CD14-positive monocyte (primary cell): ENCODE data around the gene EYS. TPM values are rescaled to one million over a fixed set of nuclear protein-coding genes. Genes with fewer than 3 reads are reported as not detected.

ENCODE experiments used
- DNase-seq, 3 donors: peaks; one replicate each; pipeline ENCODE4 v3.0.0-alpha.2; 2011 to 2022
- H2AFZ ChIP-seq: 2 replicates; pipeline ENCODE4 v1.6.0; 2012; ENCODE audit warnings: mild to moderate bottlenecking, low read depth, low read length, inconsistent platforms; ENCODE audit not compliant: insufficient read depth, poor library complexity, severe bottlenecking
- H3K27ac ChIP-seq, 2 donors: 1 replicate in 1 of 2; 2 replicates in 1 of 2; pipeline ENCODE4 v1.5.1; 2012 to 2013; ENCODE audit warnings: low read length in 2 of 2, control low read depth in 1 of 2, inconsistent platforms in 1 of 2, low read depth in 1 of 2, mild to moderate bottlenecking in 1 of 2
- H3K27me3 ChIP-seq, 2 donors: one replicate each; pipeline versions ENCODE4 v1.6.0 to v1.6.1; 2011 to 2013; ENCODE audit warnings: low read length in 2 of 2; ENCODE audit not compliant: control insufficient read depth in 2 of 2, insufficient read depth in 2 of 2
- H3K36me3 ChIP-seq, 2 donors: replicated peaks in 1 of 2; 1 replicate in 1 of 2; 2 replicates in 1 of 2; pipeline versions ENCODE4 v1.5.1 to v1.6.1; 2012 to 2013; ENCODE audit warnings: low read length in 2 of 2, control low read depth in 1 of 2, inconsistent platforms in 1 of 2, mild to moderate bottlenecking in 1 of 2; ENCODE audit not compliant: insufficient read depth in 2 of 2, control insufficient read depth in 1 of 2
- H3K4me1 ChIP-seq, 2 donors: 1 replicate in 1 of 2; 2 replicates in 1 of 2; pipeline versions ENCODE4 v1.5.1 to v1.6.1; 2012 to 2013; ENCODE audit warnings: low read length in 2 of 2, control low read depth in 1 of 2, inconsistent platforms in 1 of 2, mild to moderate bottlenecking in 1 of 2, moderate library complexity in 1 of 2; ENCODE audit not compliant: insufficient read depth in 2 of 2, control insufficient read depth in 1 of 2
- H3K4me2 ChIP-seq: replicated peaks from 2 replicates; pipeline ENCODE3; 2012; ENCODE audit warnings: low read length, moderate library complexity, mild to moderate bottlenecking; ENCODE audit not compliant: poor library complexity, severe bottlenecking; ENCODE audit errors: extremely low read depth
- H3K4me3 ChIP-seq, 3 experiments: fragments of 200-600 bp in 1 of 3; sonication (generic) in 1 of 3; replicated peaks in 1 of 3; 1 replicate in 2 of 3; 2 replicates in 1 of 3; pipeline ENCODE4 v1.5.1; 2011 to 2013; ENCODE audit warnings: low read length in 3 of 3, mild to moderate bottlenecking in 3 of 3, control low read depth in 2 of 3, low read depth in 2 of 3, inconsistent platforms in 1 of 3, moderate library complexity in 1 of 3
- H3K79me2 ChIP-seq: 2 replicates; pipeline ENCODE4 v1.6.0; 2012; ENCODE audit warnings: mild to moderate bottlenecking, control low read depth, inconsistent platforms, low read length, moderate library complexity; ENCODE audit not compliant: insufficient read depth
- H3K9ac ChIP-seq: 2 replicates; pipeline ENCODE4 v1.6.0; 2017; ENCODE audit warnings: low read length, mild to moderate bottlenecking; ENCODE audit not compliant: insufficient read depth, poor library complexity, severe bottlenecking
- H3K9me3 ChIP-seq, 2 donors: replicated peaks in 1 of 2; 1 replicate in 1 of 2; 2 replicates in 1 of 2; pipeline versions ENCODE4 v1.5.1 to v1.6.1; 2012 to 2013; ENCODE audit warnings: low read length in 2 of 2, control low read depth in 1 of 2; ENCODE audit not compliant: control insufficient read depth in 1 of 2, insufficient read depth in 1 of 2
- H4K20me1 ChIP-seq: 2 replicates; pipeline ENCODE4 v1.6.0; 2012; ENCODE audit warnings: mild to moderate bottlenecking, low read length, control low read depth, moderate library complexity; ENCODE audit not compliant: insufficient read depth
- H3K27ac Mint-ChIP-seq, 7 donors: one replicate each; pipeline ENCODE4 v1.8.0; 2020; ENCODE audit warnings: mild to moderate bottlenecking in 7 of 7, mixed read lengths in 7 of 7, moderate library complexity in 6 of 7, inconsistent platforms in 2 of 7
- H3K27me3 Mint-ChIP-seq, 3 donors: one replicate each; pipeline ENCODE4 v1.8.0; 2021 to 2022; ENCODE audit warnings: low read depth in 3 of 3, mild to moderate bottlenecking in 3 of 3, mixed read lengths in 3 of 3, moderate library complexity in 3 of 3, inconsistent platforms in 1 of 3
- H3K36me3 Mint-ChIP-seq, 2 donors: one replicate each; pipeline ENCODE4 v1.8.0; 2020; ENCODE audit warnings: mixed read lengths in 2 of 2, inconsistent platforms in 1 of 2, mild to moderate bottlenecking in 1 of 2
- H3K4me1 Mint-ChIP-seq: one replicate; pipeline ENCODE4 v1.8.0; 2020; ENCODE audit warnings: mild to moderate bottlenecking, mixed read lengths
- H3K4me3 Mint-ChIP-seq, 2 donors: one replicate each; pipeline ENCODE4 v1.8.0; 2020; ENCODE audit warnings: mild to moderate bottlenecking in 2 of 2, mixed read lengths in 2 of 2, moderate library complexity in 1 of 2
- H3K9me3 Mint-ChIP-seq, 7 donors: one replicate each; pipeline ENCODE4 v1.8.0; 2020 to 2022; ENCODE audit warnings: mixed read lengths in 7 of 7, mild to moderate bottlenecking in 6 of 7, moderate library complexity in 6 of 7, inconsistent platforms in 2 of 7
- WGBS: methylation state at CpG from one replicate; pipeline ENCODE4 v1.1.5; 2013; ENCODE audit warnings: missing lambda C conversion rate; ENCODE audit not compliant: insufficient coverage; 5-methylcytosine and 5-hydroxymethylcytosine counted together
- intact Hi-C, 2 donors: fragments of 100-400 bp; cut with micrococcal nuclease; formaldehyde crosslinking; loops; one replicate each; pipeline versions ENCODE4 v1.15.0 to v1.15.1; 2023
- polyA plus RNA-seq, 3 donors: library from polyadenylated mRNA; depleted of rRNA in 1 of 3; unstranded in 2 of 3; stranded (reverse) in 1 of 3; fragments of 300-500 nt in 2 of 3; fragments of >200 nt in 1 of 3; fragmentation: Illumina TruSeq in 2 of 3; gene quantifications; 1 replicate in 2 of 3; 2 replicates in 1 of 3; pipeline ENCODE4 v1.2.3, GENCODE V29; 2012 to 2021
- TF ChIP-seq, protein P1 (sequence below): fragments of 200-600 bp; IDR thresholded peaks from one replicate; pipeline ENCODE4 v1.8.0; 2022; ENCODE audit warnings: antibody characterized with exemption, mild to moderate bottlenecking

EYS gene
- polyA plus RNA-seq, 3 donors = 0.01 to 0.03 TPM; not detected in 1

DNA sequence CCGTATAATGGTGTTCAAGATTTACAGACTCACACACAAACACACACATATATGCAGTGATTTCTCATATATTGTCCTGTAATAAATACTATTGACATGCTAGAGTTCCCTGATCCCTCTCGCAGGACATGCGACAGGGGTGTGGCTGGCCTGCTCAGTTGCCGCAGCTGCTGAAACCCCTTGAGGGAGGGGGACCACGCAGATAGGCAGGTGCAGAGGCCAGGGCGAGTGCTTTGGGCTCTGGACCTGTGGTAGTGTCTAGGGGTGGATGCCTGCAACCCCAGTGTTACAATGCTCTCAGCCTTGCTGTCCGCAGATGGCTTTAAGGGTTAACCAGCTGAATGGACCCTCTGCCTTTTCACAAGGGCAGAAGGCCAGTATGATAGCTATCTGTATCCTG lies 706.2 kb downstream of the EYS start:
- Mint-ChIP-seq H3K27me3 (peaks cover 0 to 1% (median 0%) of the 10 kb centered on the region in 3 donors), H3K4me1 (no peaks in the 10 kb centered on the region), H3K27ac (no peak overlapping the region), H3K4me3 (no peak overlapping the region), H3K36me3 (no peaks in the 10 kb centered on the region), H3K9me3 (peaks cover 4 to 23% (median 11%) of the 10 kb centered on the region in 7 donors)
- Histone ChIP-seq H3K27ac (no peak overlapping the region), H2AFZ (no peak overlapping the region), H3K9ac (no peak overlapping the region), H3K4me3 (no peak overlapping the region), H4K20me1 (no peaks in the 10 kb centered on the region), H3K27me3 (no peaks in the 10 kb centered on the region), H3K9me3 (peaks cover 9 to 13% of the 10 kb centered on the region in 2 donors), H3K4me1 (no peaks in the 10 kb centered on the region), H3K36me3 (no peaks in the 10 kb centered on the region), H3K79me2 (no peaks in the 10 kb centered on the region), H3K4me2 (no peak overlapping the region)
- 96% methylated on average over 5 of the region's 7 CpGs for WGBS
- no peak for DNase-seq
- TF ChIP-seq, protein P1, sequence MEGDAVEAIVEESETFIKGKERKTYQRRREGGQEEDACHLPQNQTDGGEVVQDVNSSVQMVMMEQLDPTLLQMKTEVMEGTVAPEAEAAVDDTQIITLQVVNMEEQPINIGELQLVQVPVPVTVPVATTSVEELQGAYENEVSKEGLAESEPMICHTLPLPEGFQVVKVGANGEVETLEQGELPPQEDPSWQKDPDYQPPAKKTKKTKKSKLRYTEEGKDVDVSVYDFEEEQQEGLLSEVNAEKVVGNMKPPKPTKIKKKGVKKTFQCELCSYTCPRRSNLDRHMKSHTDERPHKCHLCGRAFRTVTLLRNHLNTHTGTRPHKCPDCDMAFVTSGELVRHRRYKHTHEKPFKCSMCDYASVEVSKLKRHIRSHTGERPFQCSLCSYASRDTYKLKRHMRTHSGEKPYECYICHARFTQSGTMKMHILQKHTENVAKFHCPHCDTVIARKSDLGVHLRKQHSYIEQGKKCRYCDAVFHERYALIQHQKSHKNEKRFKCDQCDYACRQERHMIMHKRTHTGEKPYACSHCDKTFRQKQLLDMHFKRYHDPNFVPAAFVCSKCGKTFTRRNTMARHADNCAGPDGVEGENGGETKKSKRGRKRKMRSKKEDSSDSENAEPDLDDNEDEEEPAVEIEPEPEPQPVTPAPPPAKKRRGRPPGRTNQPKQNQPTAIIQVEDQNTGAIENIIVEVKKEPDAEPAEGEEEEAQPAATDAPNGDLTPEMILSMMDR = no peak
- intact Hi-C loops = no loop called here

DNA sequence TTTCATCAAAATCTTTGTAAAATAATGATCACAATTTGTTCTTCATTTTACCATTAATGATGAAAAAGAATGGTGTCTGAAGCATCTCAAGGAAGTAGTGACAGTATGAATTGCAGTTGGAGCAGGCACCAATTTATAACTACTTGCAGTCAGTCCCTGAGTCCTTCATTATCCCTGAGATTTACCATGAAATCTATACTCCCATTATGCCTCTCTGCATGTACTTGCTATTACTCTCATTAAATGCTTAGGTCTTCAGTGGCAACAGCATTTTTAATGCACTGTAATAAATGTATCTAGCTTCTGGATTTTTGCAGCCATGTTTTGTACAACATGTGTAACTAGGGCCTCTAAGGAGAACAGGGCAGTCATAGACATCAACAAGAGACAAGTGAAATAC lies 708.8 kb downstream of the EYS start:
- Mint-ChIP-seq H3K4me3 (no peak overlapping the region), H3K4me1 (no peaks in the 10 kb centered on the region), H3K27me3 (peaks cover 0 to 1% (median 0%) of the 10 kb centered on the region in 3 donors), H3K36me3 (no peaks in the 10 kb centered on the region), H3K9me3 (peaks cover 2 to 7% (median 5%) of the 10 kb centered on the region in 7 donors), H3K27ac (no peak overlapping the region)
- Histone ChIP-seq H3K36me3 (no peaks in the 10 kb centered on the region), H3K4me1 (no peaks in the 10 kb centered on the region), H3K79me2 (no peaks in the 10 kb centered on the region), H3K27ac (no peak overlapping the region), H3K27me3 (no peaks in the 10 kb centered on the region), H3K9ac (no peak overlapping the region), H3K4me2 (no peak overlapping the region), H3K9me3 (peaks cover 3 to 6% of the 10 kb centered on the region in 2 donors), H3K4me3 (no peak overlapping the region), H4K20me1 (no peaks in the 10 kb centered on the region), H2AFZ (no peak overlapping the region)
- no peak for DNase-seq
- TF ChIP-seq, protein P1 = no peak
- intact Hi-C loops = no loop called here
